HepG2 (cell line): ENCODE data around the gene GRAMD2A. TPM values are rescaled to one million over a fixed set of nuclear protein-coding genes. Genes with fewer than 3 reads are reported as not detected.

ENCODE experiments used
- ELF3 ChIP-seq: IDR thresholded peaks from 2 replicates; pipeline ENCODE4 v1.6.1; 2016; ENCODE audit warnings: missing genetic modification reagents, missing compliant biosample characterization
- EP300 ChIP-seq, 3 experiments: sonication (generic) in 1 of 3; formaldehyde crosslinking in 1 of 3; IDR thresholded peaks; 2 replicates each; pipeline versions ENCODE4 v1.5.1 to v1.6.1; 2011 to 2020; ENCODE audit warnings: low read depth in 2 of 3, low read length in 2 of 3, borderline replicate concordance in 1 of 3, improper control_type of control experiment in 1 of 3, mild to moderate bottlenecking in 1 of 3, missing genetic modification reagents in 1 of 3, moderate library complexity in 1 of 3
- HNRNPUL1 ChIP-seq: fragments of 200-400 bp; formaldehyde crosslinking; IDR thresholded peaks from 2 replicates; pipeline ENCODE4 v1.6.1; 2017; ENCODE audit warnings: low read depth, mild to moderate bottlenecking, low read length, moderate library complexity
- RBM22 ChIP-seq: fragments of 200-400 bp; formaldehyde crosslinking; optimal IDR thresholded peaks from 2 replicates; pipeline ENCODE3; 2017; ENCODE audit warnings: mild to moderate bottlenecking, low read length, moderate library complexity
- RORA ChIP-seq: sonication (generic); formaldehyde crosslinking; IDR thresholded peaks from 2 replicates; pipeline ENCODE4 v1.5.0; 2020; ENCODE audit warnings: mild to moderate bottlenecking, missing genetic modification reagents, moderate library complexity
- SSRP1 ChIP-seq: IDR thresholded peaks from 2 replicates; pipeline ENCODE4 v1.6.1; 2016; ENCODE audit warnings: control low read depth
- TEAD3 ChIP-seq: optimal IDR thresholded peaks from 2 replicates; pipeline ENCODE3; 2016; ENCODE audit warnings: borderline replicate concordance
- TOE1 ChIP-seq: sonication (generic); formaldehyde crosslinking; IDR thresholded peaks from 2 replicates; pipeline ENCODE4 v1.4.0; 2020; ENCODE audit warnings: mild to moderate bottlenecking, missing genetic modification reagents
- WIZ ChIP-seq: sonication (generic); formaldehyde crosslinking; IDR thresholded peaks from 2 replicates; pipeline ENCODE4 v1.5.1; 2020; ENCODE audit warnings: mild to moderate bottlenecking, missing genetic modification reagents
- ZNF652 ChIP-seq: IDR thresholded peaks from 2 replicates; pipeline ENCODE4 v1.6.1; 2016; ENCODE audit warnings: low read depth, borderline replicate concordance
- ZNF7 ChIP-seq: IDR thresholded peaks from 2 replicates; pipeline ENCODE4 v1.6.1; 2016; ENCODE audit warnings: missing biosample characterization, missing genetic modification reagents
- polyA plus RNA-seq, 8 experiments: library from polyadenylated mRNA; depleted of rRNA in 3 of 8; stranded (reverse) in 7 of 8; unstranded in 1 of 8; fragments of >200 nt; fragmentation: Illumina TruSeq in 4 of 8; extraction: Trizol in 4 of 8; gene quantifications; 2 replicates each; pipeline versions ENCODE4 v1.2.1 to v1.2.3, GENCODE V29; 2011 to 2016; ENCODE audit warnings: low read depth in 4 of 8, missing spikeins in 1 of 8, mixed read lengths in 1 of 8; ENCODE audit not compliant: insufficient read depth in 1 of 8
- total RNA-seq, 5 experiments: library from RNA; depleted of rRNA; stranded (reverse); fragments of >200 nt; fragmentation: Illumina TruSeq; extraction: Trizol; gene quantifications; 2 replicates each; pipeline ENCODE4 v1.2.3, GENCODE V29; 2016; ENCODE audit warnings: low read depth in 1 of 5
- TF ChIP-seq, protein P1 (sequence below): sonication (generic); formaldehyde crosslinking; IDR thresholded peaks from 2 replicates; pipeline ENCODE4 v1.8.0; 2022; ENCODE audit warnings: missing genetic modification reagents, mild to moderate bottlenecking, borderline replicate concordance
- TF ChIP-seq, protein P2 (sequence below): IDR thresholded peaks from 2 replicates; pipeline ENCODE4 v1.6.1; 2016; ENCODE audit warnings: mild to moderate bottlenecking
- TF ChIP-seq, protein P3 (sequence below): sonication (generic); formaldehyde crosslinking; IDR thresholded peaks from 2 replicates; pipeline ENCODE4 v1.5.0; 2020; ENCODE audit warnings: mild to moderate bottlenecking, missing genetic modification reagents
- TF ChIP-seq, protein P4 (sequence below): sonication (generic); formaldehyde crosslinking; IDR thresholded peaks from 2 replicates; pipeline ENCODE4 v1.4.0; 2020; ENCODE audit warnings: low read depth, missing genetic modification reagents
- TF ChIP-seq, protein P5 (sequence below): sonication (generic); formaldehyde crosslinking; IDR thresholded peaks from 2 replicates; pipeline ENCODE4 v1.4.0; 2020; ENCODE audit warnings: missing genetic modification reagents

GRAMD2A gene
- total and polyA plus RNA-seq, 2 of the 13 experiments (the other 11 are each of a cell fraction or from before 2014, with no cell fraction given): 0.04 TPM; not detected in 1

DNA sequence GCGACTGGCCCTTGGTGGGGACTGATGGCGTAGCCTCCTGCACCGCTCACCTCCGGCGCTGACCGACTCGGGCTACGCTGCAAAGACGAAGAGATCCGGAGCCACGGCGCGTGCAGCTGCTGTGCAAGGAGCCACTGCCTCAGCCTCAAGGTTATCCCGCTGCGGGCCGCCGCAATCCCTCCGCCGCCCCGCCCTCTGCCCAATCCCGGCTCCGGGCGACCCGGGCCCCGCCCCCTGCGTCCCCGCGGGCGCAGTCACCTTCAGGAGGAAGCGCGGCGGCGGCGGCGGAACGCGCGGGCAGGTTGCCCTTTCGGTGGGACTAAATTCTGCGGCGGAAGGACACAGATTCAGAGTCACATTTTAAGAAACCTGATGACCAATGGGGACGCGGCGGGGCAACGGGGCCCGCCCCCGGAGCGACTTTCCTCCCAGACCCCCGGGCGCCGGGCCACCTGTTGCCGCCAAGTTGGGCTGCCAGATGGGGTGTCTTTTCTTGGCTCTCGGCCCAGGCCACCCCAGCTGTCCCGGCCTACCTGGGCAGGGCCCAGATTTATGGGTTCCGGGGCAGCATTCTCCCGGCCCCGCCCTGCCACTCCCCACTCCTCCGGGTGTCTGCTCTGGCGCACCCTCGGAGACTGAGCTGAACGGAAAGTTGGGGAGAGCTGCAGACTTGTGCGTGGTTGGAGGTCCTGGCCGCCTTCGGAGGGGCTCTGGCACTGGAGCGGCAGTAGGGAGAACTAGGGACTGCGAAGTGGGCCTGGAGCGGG is 33.7 kb upstream of the GRAMD2A start, which contains the start of gene PKM (continued):
- TF ChIP-seq, protein P1, sequence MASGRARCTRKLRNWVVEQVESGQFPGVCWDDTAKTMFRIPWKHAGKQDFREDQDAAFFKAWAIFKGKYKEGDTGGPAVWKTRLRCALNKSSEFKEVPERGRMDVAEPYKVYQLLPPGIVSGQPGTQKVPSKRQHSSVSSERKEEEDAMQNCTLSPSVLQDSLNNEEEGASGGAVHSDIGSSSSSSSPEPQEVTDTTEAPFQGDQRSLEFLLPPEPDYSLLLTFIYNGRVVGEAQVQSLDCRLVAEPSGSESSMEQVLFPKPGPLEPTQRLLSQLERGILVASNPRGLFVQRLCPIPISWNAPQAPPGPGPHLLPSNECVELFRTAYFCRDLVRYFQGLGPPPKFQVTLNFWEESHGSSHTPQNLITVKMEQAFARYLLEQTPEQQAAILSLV (CRISPR knock-in tag): peak; percentile 59; the same call in 1 of the 2 replicates
- TF ChIP-seq EP300 (IDR thresholded peaks at IDR 0.05; ENCODE audit: low read depth in 2 of 2, low read length in 2 of 2): 0 out of 4 replicates have a peak, but pooled peaks of 1 of the 2 experiments have one; percentile 18
- no peak; the same call in 1 of the 2 replicates for TF ChIP-seq EP300 (CRISPR knock-in tag; IDR thresholded peaks at IDR 0.05; ENCODE audit: borderline replicate concordance)
- TF ChIP-seq TEAD3 (CRISPR knock-in tag): peak; percentile 80
- peak; percentile 87; the same call in 1 of the 2 replicates for TF ChIP-seq HNRNPUL1
- TF ChIP-seq RBM22: no peak
- no peak for TF ChIP-seq RORA (CRISPR knock-in tag)
- no peak for TF ChIP-seq SSRP1 (CRISPR knock-in tag)
- no peak for TF ChIP-seq ZNF7 (CRISPR knock-in tag)
- TF ChIP-seq TOE1 (CRISPR knock-in tag): no peak
- TF ChIP-seq, protein P2, sequence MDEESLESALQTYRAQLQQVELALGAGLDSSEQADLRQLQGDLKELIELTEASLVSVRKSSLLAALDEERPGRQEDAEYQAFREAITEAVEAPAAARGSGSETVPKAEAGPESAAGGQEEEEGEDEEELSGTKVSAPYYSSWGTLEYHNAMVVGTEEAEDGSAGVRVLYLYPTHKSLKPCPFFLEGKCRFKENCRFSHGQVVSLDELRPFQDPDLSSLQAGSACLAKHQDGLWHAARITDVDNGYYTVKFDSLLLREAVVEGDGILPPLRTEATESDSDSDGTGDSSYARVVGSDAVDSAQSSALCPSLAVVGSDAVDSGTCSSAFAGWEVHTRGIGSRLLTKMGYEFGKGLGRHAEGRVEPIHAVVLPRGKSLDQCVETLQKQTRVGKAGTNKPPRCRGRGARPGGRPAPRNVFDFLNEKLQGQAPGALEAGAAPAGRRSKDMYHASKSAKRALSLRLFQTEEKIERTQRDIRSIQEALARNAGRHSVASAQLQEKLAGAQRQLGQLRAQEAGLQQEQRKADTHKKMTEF (CRISPR knock-in tag): peak; percentile 94
- TF ChIP-seq, protein P3, sequence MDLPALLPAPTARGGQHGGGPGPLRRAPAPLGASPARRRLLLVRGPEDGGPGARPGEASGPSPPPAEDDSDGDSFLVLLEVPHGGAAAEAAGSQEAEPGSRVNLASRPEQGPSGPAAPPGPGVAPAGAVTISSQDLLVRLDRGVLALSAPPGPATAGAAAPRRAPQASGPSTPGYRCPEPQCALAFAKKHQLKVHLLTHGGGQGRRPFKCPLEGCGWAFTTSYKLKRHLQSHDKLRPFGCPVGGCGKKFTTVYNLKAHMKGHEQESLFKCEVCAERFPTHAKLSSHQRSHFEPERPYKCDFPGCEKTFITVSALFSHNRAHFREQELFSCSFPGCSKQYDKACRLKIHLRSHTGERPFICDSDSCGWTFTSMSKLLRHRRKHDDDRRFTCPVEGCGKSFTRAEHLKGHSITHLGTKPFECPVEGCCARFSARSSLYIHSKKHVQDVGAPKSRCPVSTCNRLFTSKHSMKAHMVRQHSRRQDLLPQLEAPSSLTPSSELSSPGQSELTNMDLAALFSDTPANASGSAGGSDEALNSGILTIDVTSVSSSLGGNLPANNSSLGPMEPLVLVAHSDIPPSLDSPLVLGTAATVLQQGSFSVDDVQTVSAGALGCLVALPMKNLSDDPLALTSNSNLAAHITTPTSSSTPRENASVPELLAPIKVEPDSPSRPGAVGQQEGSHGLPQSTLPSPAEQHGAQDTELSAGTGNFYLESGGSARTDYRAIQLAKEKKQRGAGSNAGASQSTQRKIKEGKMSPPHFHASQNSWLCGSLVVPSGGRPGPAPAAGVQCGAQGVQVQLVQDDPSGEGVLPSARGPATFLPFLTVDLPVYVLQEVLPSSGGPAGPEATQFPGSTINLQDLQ (CRISPR knock-in tag): peak; percentile 76; the same call in 1 of the 2 replicates
- TF ChIP-seq, protein P4, sequence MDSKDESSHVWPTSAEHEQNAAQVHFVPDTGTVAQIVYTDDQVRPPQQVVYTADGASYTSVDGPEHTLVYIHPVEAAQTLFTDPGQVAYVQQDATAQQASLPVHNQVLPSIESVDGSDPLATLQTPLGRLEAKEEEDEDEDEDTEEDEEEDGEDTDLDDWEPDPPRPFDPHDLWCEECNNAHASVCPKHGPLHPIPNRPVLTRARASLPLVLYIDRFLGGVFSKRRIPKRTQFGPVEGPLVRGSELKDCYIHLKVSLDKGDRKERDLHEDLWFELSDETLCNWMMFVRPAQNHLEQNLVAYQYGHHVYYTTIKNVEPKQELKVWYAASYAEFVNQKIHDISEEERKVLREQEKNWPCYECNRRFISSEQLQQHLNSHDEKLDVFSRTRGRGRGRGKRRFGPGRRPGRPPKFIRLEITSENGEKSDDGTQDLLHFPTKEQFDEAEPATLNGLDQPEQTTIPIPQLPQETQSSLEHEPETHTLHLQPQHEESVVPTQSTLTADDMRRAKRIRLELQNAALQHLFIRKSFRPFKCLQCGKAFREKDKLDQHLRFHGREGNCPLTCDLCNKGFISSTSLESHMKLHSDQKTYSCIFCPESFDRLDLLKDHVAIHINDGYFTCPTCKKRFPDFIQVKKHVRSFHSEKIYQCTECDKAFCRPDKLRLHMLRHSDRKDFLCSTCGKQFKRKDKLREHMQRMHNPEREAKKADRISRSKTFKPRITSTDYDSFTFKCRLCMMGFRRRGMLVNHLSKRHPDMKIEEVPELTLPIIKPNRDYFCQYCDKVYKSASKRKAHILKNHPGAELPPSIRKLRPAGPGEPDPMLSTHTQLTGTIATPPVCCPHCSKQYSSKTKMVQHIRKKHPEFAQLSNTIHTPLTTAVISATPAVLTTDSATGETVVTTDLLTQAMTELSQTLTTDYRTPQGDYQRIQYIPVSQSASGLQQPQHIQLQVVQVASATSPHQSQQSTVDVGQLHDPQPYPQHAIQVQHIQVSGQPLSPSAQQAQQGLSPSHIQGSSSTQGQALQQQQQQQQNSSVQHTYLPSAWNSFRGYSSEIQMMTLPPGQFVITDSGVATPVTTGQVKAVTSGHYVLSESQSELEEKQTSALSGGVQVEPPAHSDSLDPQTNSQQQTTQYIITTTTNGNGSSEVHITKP (CRISPR knock-in tag): no peak
- peak; percentile 87 for TF ChIP-seq WIZ (CRISPR knock-in tag)
- no peak; the same call in 1 of the 2 replicates for TF ChIP-seq ZNF652 (CRISPR knock-in tag)
- TF ChIP-seq, protein P5, sequence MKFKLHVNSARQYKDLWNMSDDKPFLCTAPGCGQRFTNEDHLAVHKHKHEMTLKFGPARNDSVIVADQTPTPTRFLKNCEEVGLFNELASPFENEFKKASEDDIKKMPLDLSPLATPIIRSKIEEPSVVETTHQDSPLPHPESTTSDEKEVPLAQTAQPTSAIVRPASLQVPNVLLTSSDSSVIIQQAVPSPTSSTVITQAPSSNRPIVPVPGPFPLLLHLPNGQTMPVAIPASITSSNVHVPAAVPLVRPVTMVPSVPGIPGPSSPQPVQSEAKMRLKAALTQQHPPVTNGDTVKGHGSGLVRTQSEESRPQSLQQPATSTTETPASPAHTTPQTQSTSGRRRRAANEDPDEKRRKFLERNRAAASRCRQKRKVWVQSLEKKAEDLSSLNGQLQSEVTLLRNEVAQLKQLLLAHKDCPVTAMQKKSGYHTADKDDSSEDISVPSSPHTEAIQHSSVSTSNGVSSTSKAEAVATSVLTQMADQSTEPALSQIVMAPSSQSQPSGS (CRISPR knock-in tag): peak; percentile 85
- peak; percentile 90 for TF ChIP-seq ELF3 (CRISPR knock-in tag)
